Right hindlimb (tissue), 1 donor: Measurements from ENCODE around the gene IL4.

ENCODE experiments used
- DNase-seq: peaks from one replicate; pipeline ENCODE4 v3.0.0-alpha.2; 2018

The IL4 gene

GRCh38 chr5:132704875-132705274 is 31.1 kb downstream of the IL4 start:
- no peak for DNase-seq

GRCh38 chr5:132708645-132709044 is 34.9 kb downstream of the IL4 start:
- DNase-seq, result no peak

- DNase-seq, result no peak
Measured at GRCh38 chr5:132714456-132715307, 40.9 kb downstream of the IL4 start.

GRCh38 chr5:132718544-132719312 is 44.9 kb downstream of the IL4 start:
- DNase-seq, result no peak

GRCh38 chr5:132725745-132726144 is 52.0 kb downstream of the IL4 start:
- no peak for DNase-seq

- no peak for DNase-seq
Measured at GRCh38 chr5:132729896-132730295, 56.1 kb downstream of the IL4 start.
